DND-41 (cell line): ENCODE measurements around the gene KLHL36.

ENCODE experiments used
- ATAC-seq: fragments of 200-7000 bp; cut with Tn5 transposase; 3 replicates; pipeline ENCODE4 v1.9.1; 2021; ENCODE audit warnings: low read depth; ENCODE audit not compliant: insufficient read depth
- DNase-seq: peaks from one replicate; pipeline ENCODE4 v3.0.0-alpha.2; 2020
- H2AFZ ChIP-seq: 2 replicates; pipeline ENCODE4 v1.6.0; 2012; ENCODE audit warnings: low read depth, low read length
- H3K27ac ChIP-seq: 2 replicates; pipeline ENCODE4 v1.5.1; 2012; ENCODE audit warnings: low read length, inconsistent platforms
- H3K27me3 ChIP-seq: fragments of 200-600 bp; sonication (generic); 2 replicates; pipeline ENCODE4 v1.6.0; 2012; ENCODE audit warnings: low read length, mild to moderate bottlenecking, inconsistent platforms; ENCODE audit not compliant: insufficient read depth, poor library complexity
- H3K36me3 ChIP-seq: 2 replicates; pipeline ENCODE4 v1.5.1; 2012; ENCODE audit warnings: low read length, inconsistent platforms; ENCODE audit not compliant: insufficient read depth
- H3K4me1 ChIP-seq: 2 replicates; pipeline ENCODE4 v1.5.1; 2012; ENCODE audit warnings: mild to moderate bottlenecking, low read length; ENCODE audit not compliant: insufficient read depth
- H3K4me2 ChIP-seq: 2 replicates; pipeline ENCODE4 v1.6.0; 2012; ENCODE audit warnings: mild to moderate bottlenecking, moderate library complexity, low read length, inconsistent platforms; ENCODE audit not compliant: insufficient read depth
- H3K4me3 ChIP-seq, 2 experiments: fragments of 200-600 bp in 1 of 2; shearing (Covaris generic) in 1 of 2; 2 replicates each; pipeline ENCODE4 v1.5.1; 2012 to 2016; ENCODE audit warnings: inconsistent platforms in 2 of 2, low read length in 2 of 2, mild to moderate bottlenecking in 2 of 2, low read depth in 1 of 2, moderate library complexity in 1 of 2
- H3K79me2 ChIP-seq: 2 replicates; pipeline ENCODE4 v1.6.0; 2012; ENCODE audit warnings: low read length, inconsistent platforms; ENCODE audit not compliant: insufficient read depth
- H3K9ac ChIP-seq: 2 replicates; pipeline ENCODE4 v1.6.0; 2012; ENCODE audit warnings: low read depth, mild to moderate bottlenecking, inconsistent platforms, low read length, moderate library complexity
- H3K9me3 ChIP-seq: 2 replicates; pipeline ENCODE4 v1.5.1; 2012; ENCODE audit warnings: low read length, moderate library complexity, mild to moderate bottlenecking, inconsistent platforms; ENCODE audit not compliant: insufficient read depth, severe bottlenecking
- H4K20me1 ChIP-seq: 2 replicates; pipeline ENCODE4 v1.6.0; 2012; ENCODE audit warnings: low read length; ENCODE audit not compliant: insufficient read depth
- CTCF ChIP-seq: IDR thresholded peaks from 2 replicates; pipeline ENCODE4 v1.5.1; 2012; ENCODE audit warnings: borderline replicate concordance, low read length, moderate library complexity, mild to moderate bottlenecking; ENCODE audit not compliant: poor library complexity, severe bottlenecking; ENCODE audit errors: extremely low read depth
- EZH2 ChIP-seq: IDR thresholded peaks from 3 replicates; pipeline ENCODE4 v1.6.1; 2012; ENCODE audit warnings: borderline replicate concordance, low read depth, mild to moderate bottlenecking, moderate library complexity, low read length, inconsistent platforms; ENCODE audit not compliant: severe bottlenecking

The KLHL36 gene

GRCh38 chr16:84614073-84614459 lies 34.2 kb upstream of the KLHL36 start:
- peaks cover 7% of the 10 kb centered on the region for H3K4me1 ChIP-seq
- H3K27ac ChIP-seq, result no peak overlapping the region
- no peak overlapping the region for H3K4me3 ChIP-seq
- no peaks in the 10 kb centered on the region for H3K36me3 ChIP-seq
- ATAC-seq (no peak), DNase-seq (no peak)
- H3K9me3 ChIP-seq, result no peaks in the 10 kb centered on the region
- TF ChIP-seq CTCF (no peak), EZH2 (no peak)
- peaks cover 9% of the 10 kb centered on the region for H3K27me3 ChIP-seq
- no peak overlapping the region for H2AFZ ChIP-seq
- no peak overlapping the region for H3K9ac ChIP-seq
- H3K79me2 ChIP-seq, result no peaks in the 10 kb centered on the region
- no peak overlapping the region for H3K4me2 ChIP-seq
- H4K20me1 ChIP-seq, result no peaks in the 10 kb centered on the region

GRCh38 chr16:84614623-84614967 lies 33.7 kb upstream of the KLHL36 start:
- H3K27me3 ChIP-seq, result peaks cover 9% of the 10 kb centered on the region
- TF ChIP-seq EZH2 (no peak), CTCF (no peak)
- no peak overlapping the region for H2AFZ ChIP-seq
- ATAC-seq, result no peak
- H4K20me1 ChIP-seq, result no peaks in the 10 kb centered on the region
- no peak overlapping the region for H3K4me2 ChIP-seq
- H3K4me3 ChIP-seq, result no peak overlapping the region
- H3K4me1 ChIP-seq, result peaks cover 7% of the 10 kb centered on the region
- no peaks in the 10 kb centered on the region for H3K9me3 ChIP-seq
- no peak overlapping the region for H3K27ac ChIP-seq
- no peak for DNase-seq
- H3K79me2 ChIP-seq, result no peaks in the 10 kb centered on the region
- H3K36me3 ChIP-seq, result no peaks in the 10 kb centered on the region
- no peak overlapping the region for H3K9ac ChIP-seq

- TF ChIP-seq EZH2, result no peak
- peaks cover 9% of the 10 kb centered on the region for H3K27me3 ChIP-seq
- H3K4me3 ChIP-seq, result no peak overlapping the region
- no peak for ATAC-seq
- no peaks in the 10 kb centered on the region for H3K36me3 ChIP-seq
- H3K27ac ChIP-seq, result no peak overlapping the region
- peaks cover 7% of the 10 kb centered on the region for H3K4me1 ChIP-seq
- no peak for DNase-seq
- H3K9me3 ChIP-seq, result no peaks in the 10 kb centered on the region
- no peak overlapping the region for H3K4me2 ChIP-seq
- no peak overlapping the region for H3K9ac ChIP-seq
- no peak overlapping the region for H2AFZ ChIP-seq
- H3K79me2 ChIP-seq, result no peaks in the 10 kb centered on the region
- no peaks in the 10 kb centered on the region for H4K20me1 ChIP-seq
Observed at GRCh38 chr16:84614968-84615813, 33.1 kb upstream of the KLHL36 start.

GRCh38 chr16:84616515-84616914 lies 31.8 kb upstream of the KLHL36 start:
- DNase-seq, result no peak
- H3K36me3 ChIP-seq, result no peaks in the 10 kb centered on the region
- H3K27ac ChIP-seq, result no peak overlapping the region
- TF ChIP-seq EZH2 (no peak), CTCF (no peak)
- H4K20me1 ChIP-seq, result no peaks in the 10 kb centered on the region
- ATAC-seq, result no peak
- no peak overlapping the region for H2AFZ ChIP-seq
- H3K9ac ChIP-seq, result no peak overlapping the region
- no peak overlapping the region for H3K4me2 ChIP-seq
- H3K4me1 ChIP-seq, result peaks cover 7% of the 10 kb centered on the region
- no peaks in the 10 kb centered on the region for H3K79me2 ChIP-seq
- no peaks in the 10 kb centered on the region for H3K9me3 ChIP-seq
- no peak overlapping the region for H3K4me3 ChIP-seq
- peaks cover 9% of the 10 kb centered on the region for H3K27me3 ChIP-seq
